ENCODE results near the gene SALL2.

DNA sequence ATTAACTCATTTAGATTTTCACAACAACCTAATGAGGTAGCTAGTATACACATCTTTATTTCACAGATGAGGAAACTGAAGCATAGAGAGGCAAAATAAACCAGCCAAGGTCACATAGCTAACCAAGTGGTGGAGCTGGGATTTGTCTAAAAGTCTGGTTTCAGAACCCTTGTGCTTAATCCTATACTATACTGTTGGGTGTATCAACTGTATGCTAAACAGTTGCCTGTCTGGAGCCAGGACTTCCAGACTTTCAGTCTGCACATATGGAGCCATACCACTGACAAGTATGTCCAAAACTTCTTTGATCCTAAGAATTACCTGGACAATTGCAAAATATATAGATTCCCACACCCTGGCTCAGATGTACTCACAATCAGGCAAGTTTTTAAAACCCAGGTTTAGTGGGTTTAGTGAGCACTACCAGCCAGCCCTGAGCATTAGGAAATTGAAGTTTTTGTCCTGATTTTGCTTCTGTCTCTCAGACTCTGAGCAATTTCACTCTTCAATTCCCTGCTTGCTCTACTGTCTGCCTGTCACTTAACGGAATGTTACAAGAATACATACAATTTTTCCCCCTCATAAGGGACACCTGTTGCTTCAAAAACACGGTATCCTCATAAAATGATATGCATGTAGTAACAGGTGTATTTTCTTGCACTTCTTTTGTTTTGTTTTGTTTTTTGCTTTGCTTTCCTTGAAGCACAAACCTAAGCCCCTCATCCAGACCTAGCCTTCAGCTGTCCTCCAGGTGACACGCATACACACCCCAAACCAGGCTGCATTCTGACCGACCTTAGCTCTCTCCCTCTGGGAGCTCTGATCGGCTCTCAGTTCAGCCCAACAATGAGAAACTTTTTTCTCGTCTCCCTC is 9.6 kb upstream of the SALL2 start:
- TF ChIP-seq POLR2AphosphoS5 (IDR thresholded peaks at IDR 0.05; ENCODE audit: low read depth, low read length) (no peak), POLR2A (IDR thresholded peaks at IDR 0.05; ENCODE audit: low read depth, low read length) (no peak)

Data from GM12892 (cell line).